Measurements from ENCODE around the gene IL36RN.

- TF ChIP-seq CTCF (IDR thresholded peaks at IDR 0.05; ENCODE audit: borderline replicate concordance, extremely low read depth, low read length, poor library complexity, severe bottlenecking) (no peak), EZH2 (IDR thresholded peaks at IDR 0.05; ENCODE audit: borderline replicate concordance, low read depth, low read length, severe bottlenecking) (no peak)
These were observed 53.4 kb downstream of the IL36RN start for GRCh38 chr2:113112441-113112840.
